Upper lobe of right lung (tissue), 1 donor: Measurements from ENCODE around the gene CAP2. TPM values are rescaled to one million over a fixed set of nuclear protein-coding genes. Genes with fewer than 3 reads are reported as not detected.

ENCODE experiments used
- ATAC-seq: fragments of 200-7000 bp; cut with Tn5 transposase; one replicate; pipeline ENCODE4 v1.9.1; 2020; ENCODE audit warnings: mild to moderate bottlenecking, moderate library complexity
- DNase-seq: peaks from one replicate; pipeline ENCODE4 v3.0.0-alpha.2; 2020
- H3K27ac ChIP-seq: fragments of 200-600 bp; one replicate; pipeline ENCODE4 v1.8.0; 2022
- H3K27me3 ChIP-seq: fragments of 200-600 bp; one replicate; pipeline ENCODE4 v1.8.0; 2022; ENCODE audit warnings: mild to moderate bottlenecking
- H3K36me3 ChIP-seq: fragments of 200-600 bp; one replicate; pipeline ENCODE4 v1.8.0; 2022
- H3K4me1 ChIP-seq: fragments of 200-600 bp; one replicate; pipeline ENCODE4 v1.8.0; 2022
- H3K4me3 ChIP-seq: fragments of 200-600 bp; one replicate; pipeline ENCODE4 v1.8.0; 2022; ENCODE audit warnings: mild to moderate bottlenecking
- H3K9me3 ChIP-seq: fragments of 200-600 bp; one replicate; pipeline ENCODE4 v1.8.0; 2022
- CTCF ChIP-seq: fragments of 200-600 bp; IDR thresholded peaks from one replicate; pipeline ENCODE4 v1.8.0; 2022; ENCODE audit warnings: antibody characterized with exemption
- intact Hi-C: fragments of 100-400 bp; cut with DNase I; formaldehyde crosslinking; loops from one replicate; pipeline ENCODE4 v1.11.0; 2022
- total RNA-seq: library from RNA; stranded (reverse); fragmentation: NEBNext Ultra II Directional; extraction: Animal tissue kit (Norgen Biotek cat#: 25700); gene quantifications from one replicate; pipeline ENCODE4 v1.2.1, GENCODE V29; 2021
- donor health status: DM: no; HTN: yes; CAD: no; lungs with severe emphysema.

Gene CAP2
- total RNA-seq, 1 donor from 2014 or later: 7.2 TPM

DNA sequence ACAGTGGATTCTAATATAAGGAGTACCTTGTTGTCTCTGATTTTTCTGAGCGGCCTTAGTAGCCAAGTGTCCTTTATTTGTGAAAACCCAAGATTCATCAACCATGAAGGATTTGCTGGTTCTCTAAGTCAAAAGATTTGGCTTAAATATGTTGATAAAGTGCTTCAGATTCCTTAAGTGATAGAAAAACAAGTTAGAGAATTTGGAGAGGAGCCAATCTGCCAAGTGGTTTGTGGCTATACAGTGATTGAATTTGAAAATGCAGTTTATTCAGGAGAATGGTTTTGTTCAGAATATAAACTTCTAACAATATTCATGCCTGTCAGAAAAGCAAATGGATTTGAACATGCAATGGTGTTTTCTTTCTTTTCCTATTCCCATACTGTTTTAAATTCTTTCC is 54.8 kb downstream of the CAP2 start:
- Histone ChIP-seq H3K27me3 (no peaks in the 10 kb centered on the region), H3K4me1 (no peaks in the 10 kb centered on the region), H3K27ac (no peak overlapping the region), H3K36me3 (no peaks in the 10 kb centered on the region), H3K9me3 (no peaks in the 10 kb centered on the region), H3K4me3 (no peak overlapping the region)
- no peak for DNase-seq
- TF ChIP-seq CTCF: no peak
- intact Hi-C loops: no loop called here
- ATAC-seq: no peak

GRCh38 chr6:17450397-17450796 is 57.0 kb downstream of the CAP2 start:
- H3K36me3 ChIP-seq: no peaks in the 10 kb centered on the region
- H3K27ac ChIP-seq: no peak overlapping the region
- DNase-seq (no peak), ATAC-seq (no peak)
- no peaks in the 10 kb centered on the region for H3K27me3 ChIP-seq
- H3K4me1 ChIP-seq: no peaks in the 10 kb centered on the region
- intact Hi-C loops: no loop called here
- TF ChIP-seq CTCF: no peak
- no peaks in the 10 kb centered on the region for H3K9me3 ChIP-seq
- H3K4me3 ChIP-seq: no peak overlapping the region

DNA sequence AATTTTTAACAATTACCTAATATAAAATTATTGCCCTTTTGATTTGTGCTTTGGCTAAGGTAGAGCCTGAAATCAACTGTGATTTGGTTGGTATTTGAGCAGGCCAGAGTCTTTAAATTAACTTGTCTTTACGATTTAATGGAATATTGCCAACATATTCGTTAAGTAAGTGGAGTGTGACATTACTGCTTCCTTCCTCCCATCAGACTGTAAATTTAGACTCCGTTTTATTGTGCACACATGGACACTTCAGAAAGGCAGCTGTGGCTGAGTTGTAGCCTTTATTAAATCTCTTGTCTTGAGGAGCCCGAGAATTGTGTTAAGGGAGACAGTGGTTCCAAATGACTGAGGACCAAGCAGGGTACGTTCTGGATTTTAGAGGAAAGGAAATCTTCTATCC is 57.4 kb downstream of the CAP2 start:
- Histone ChIP-seq H3K4me3 (no peak overlapping the region), H3K27me3 (no peaks in the 10 kb centered on the region), H3K9me3 (no peaks in the 10 kb centered on the region), H3K27ac (no peak overlapping the region), H3K36me3 (no peaks in the 10 kb centered on the region), H3K4me1 (no peaks in the 10 kb centered on the region)
- intact Hi-C loops: no loop called here
- DNase-seq (no peak), ATAC-seq (no peak)
- TF ChIP-seq CTCF: no peak

- Histone ChIP-seq H3K4me3 (no peak overlapping the region), H3K9me3 (no peaks in the 10 kb centered on the region), H3K4me1 (no peaks in the 10 kb centered on the region), H3K27me3 (no peaks in the 10 kb centered on the region), H3K36me3 (no peaks in the 10 kb centered on the region), H3K27ac (no peak overlapping the region)
- DNase-seq (no peak), ATAC-seq (no peak)
- no peak for TF ChIP-seq CTCF
- intact Hi-C loops: no loop called here
Observed at GRCh38 chr6:17452096-17452495, 58.7 kb downstream of the CAP2 start.

GRCh38 chr6:17454316-17455005 is 61.1 kb downstream of the CAP2 start:
- Histone ChIP-seq H3K27me3 (no peaks in the 10 kb centered on the region), H3K36me3 (no peaks in the 10 kb centered on the region), H3K9me3 (no peaks in the 10 kb centered on the region), H3K27ac (no peak overlapping the region), H3K4me1 (no peaks in the 10 kb centered on the region), H3K4me3 (no peak overlapping the region)
- ATAC-seq (no peak), DNase-seq (no peak)
- no peak for TF ChIP-seq CTCF
- intact Hi-C loops: no loop called here

DNA sequence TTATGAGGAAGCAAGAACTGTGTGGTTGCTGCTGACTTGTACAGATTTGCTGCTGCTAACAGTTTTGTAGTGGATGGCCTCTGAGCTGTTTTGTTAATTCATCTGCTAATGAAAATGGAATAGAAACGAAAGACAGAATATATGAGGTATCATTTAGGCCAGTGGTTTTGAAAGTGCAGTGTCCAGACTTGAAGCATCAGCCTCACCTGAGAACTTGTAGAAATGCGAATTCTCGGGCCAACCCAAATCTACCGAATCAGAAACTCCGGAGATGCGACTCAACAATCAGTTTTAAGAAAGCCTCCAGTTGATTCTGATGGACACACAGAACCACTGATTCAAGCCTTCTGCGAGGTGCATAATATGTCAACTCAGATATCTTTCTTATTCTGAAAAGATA is 62.5 kb downstream of the CAP2 start:
- ATAC-seq (no peak), DNase-seq (no peak)
- no peaks in the 10 kb centered on the region for H3K36me3 ChIP-seq
- intact Hi-C loops: no loop called here
- no peak for TF ChIP-seq CTCF
- no peaks in the 10 kb centered on the region for H3K9me3 ChIP-seq
- no peak overlapping the region for H3K4me3 ChIP-seq
- H3K4me1 ChIP-seq: no peaks in the 10 kb centered on the region
- no peak overlapping the region for H3K27ac ChIP-seq
- H3K27me3 ChIP-seq: no peaks in the 10 kb centered on the region
